ENCODE results near the gene SCML1.
"Not testable (repeated sequence)": the region's sequence is repeated elsewhere in the genome, so short reads cannot be mapped to it uniquely, and the experiment has no call there.

Gene SCML1

DNA sequence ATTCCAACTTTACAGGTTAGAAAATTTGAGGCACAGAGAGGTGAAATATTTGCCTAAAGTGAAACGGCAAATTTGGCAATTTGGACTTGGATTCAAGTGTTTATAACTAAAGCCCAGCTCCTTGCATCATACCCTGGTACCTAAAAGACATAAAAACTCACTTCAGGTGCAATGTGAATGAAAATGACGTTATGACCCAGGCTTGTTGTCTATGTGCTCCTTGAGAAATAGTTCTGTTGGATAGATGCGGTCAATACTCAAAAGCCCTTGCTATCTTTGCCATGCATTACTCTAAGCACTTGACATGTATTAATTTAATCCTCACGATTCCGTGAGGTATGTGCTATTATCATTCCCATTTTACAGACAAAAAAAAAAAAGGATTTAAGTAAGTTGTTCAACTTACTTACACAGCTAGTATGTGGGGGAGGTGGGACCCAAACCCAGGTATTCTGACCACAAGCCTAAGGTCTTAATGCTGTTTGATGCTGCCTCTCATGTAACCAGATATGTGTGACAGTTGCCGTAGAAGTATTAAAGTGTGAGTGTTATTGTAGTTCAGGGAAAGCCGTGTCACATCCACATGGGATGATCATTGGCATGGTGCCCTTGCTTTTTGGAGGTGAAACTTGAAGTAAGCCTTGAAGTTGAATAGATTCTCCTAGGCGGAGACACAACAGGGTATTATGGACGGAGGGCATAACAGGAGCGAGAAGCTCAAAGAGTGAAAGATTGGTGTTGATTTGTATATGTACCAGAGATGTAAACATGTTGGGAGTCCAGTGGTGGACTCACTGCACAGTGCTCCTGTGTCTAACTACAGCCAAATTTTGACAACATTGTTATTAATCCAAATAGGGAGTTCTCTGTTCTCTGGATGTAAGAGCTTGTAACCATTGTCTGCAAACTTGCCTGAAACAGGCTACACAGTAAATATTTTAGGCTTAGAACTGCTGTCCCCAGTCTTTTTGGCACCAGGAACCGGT, 3.1 kb downstream of the SCML1 start:
- no peak for DNase-seq

DNA sequence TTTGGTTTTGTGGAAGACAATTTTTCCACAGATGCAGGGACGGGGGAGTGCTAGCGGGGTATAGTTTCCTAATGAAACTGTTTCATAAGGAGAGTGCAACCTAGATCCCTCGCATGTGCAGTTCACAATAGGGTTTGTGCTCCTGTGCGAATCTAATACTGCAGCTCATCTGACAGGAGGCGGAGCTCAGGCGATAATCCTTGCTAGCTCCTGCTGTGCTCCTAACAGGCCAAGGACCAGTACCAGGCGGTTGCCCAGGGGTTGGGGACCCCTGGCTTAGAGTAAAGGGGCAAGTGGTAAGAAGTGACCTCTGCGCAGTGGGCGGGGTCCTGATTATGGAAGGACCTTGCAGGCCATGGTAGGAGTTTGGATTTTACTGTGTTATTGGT, 3.8 kb downstream of the SCML1 start:
- DNase-seq = no peak

DNA sequence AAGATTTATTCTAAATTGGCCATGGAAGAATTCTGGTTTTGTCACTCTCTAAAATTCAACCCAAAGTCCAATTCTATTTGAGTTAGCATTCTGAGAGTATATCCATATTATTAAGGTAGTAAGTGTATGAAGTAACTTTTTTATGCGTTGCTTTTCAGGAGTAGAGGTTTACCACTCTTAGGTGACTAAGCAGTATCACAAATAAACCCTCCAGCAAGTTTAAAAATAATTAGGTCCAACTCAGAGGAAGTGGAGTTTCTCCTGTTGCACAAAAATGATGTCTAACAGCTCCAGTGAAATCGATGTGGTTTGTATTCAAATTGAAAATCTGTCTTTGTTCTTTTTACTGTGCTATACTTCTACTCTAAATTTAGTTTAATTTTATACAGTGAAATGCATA, 6.6 kb downstream of the SCML1 start:
- DNase-seq = no peak

DNA sequence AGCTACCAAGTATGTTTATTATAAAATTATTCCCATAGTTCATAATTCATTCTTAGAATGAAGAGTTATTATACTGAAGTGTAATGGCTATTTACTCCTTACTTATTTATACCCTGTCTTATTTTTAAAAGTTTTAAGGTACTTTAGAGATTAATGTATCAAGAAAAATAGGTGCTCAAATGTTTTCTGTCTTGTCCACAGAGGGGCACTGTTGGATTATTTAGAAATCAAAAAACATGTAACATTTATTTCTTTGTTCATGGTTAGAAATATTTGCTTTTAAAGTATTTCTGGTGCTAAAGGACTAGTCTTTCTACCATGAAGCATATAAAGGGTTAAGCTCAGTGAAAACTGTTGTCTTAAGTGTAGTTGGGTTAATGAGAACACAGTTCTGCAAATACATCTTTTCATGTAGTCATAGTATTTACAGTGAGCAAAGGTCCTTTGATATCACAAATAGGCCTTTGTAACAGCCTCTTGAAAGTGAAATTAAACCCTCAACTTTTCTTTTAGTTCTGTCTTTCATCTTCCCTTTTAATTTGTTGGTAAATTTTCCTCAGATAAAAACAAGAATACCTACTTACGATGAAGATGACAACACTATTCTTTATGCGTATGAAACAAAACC, 7.7 kb downstream of the SCML1 start:
- no peak for DNase-seq

DNA sequence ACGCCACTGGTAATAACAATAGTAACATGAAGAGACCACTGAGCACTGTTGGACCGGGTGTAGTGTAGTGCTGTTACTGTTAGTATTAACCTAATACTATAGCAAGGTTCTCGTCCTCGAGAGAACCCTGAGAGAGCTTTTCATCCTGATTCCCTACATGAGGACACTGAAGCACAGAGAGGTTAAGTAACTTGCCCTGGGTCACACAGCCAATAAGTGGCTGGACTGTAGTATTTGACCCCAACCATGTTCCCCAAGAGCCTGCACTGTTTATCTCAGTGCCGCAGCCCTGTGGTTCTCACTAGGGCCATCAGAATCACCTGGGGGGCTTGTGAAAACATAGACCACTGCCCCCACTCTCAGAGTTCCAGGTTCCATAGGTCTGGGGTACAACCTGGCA, 10.4 kb downstream of the SCML1 start:
- no peak for DNase-seq

DNA sequence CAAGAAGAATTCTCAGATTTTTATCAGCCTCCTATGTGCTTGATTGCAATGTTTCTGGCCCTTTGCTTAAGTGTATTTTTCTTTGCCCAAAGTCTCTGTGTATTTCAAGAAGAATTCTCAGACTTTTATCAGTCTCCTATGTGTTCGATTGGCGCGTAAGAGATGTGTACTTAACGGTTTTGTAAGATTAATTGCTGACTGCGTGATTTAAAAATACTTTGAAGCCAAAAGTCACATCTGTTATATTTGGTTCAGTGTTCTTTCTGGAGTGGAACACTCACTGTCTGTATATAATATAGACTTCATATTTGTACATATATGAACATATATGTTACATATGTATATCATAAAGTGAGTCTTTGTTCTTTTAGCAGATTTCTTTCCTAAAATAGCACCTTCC, 11.4 kb downstream of the SCML1 start:
- DNase-seq = no peak

DNA sequence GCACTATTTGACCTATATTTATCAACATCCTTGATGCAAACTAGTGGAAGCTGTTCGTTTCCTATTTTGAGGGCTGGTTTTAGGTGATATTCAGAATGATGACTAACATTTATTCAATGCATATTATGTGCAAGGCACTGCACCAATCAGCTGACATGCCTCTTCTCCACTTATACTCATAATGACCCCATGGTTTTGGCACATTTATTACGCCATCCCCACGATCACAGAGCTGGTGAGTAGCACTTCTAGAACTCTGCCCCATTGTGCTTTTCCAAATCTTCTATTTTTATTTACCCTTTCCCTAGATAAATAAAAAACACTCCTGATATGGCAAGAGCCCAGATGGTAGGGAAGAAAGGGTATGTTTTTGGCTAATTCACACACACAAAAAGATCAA, 13.1 kb downstream of the SCML1 start:
- DNase-seq = no peak

DNA sequence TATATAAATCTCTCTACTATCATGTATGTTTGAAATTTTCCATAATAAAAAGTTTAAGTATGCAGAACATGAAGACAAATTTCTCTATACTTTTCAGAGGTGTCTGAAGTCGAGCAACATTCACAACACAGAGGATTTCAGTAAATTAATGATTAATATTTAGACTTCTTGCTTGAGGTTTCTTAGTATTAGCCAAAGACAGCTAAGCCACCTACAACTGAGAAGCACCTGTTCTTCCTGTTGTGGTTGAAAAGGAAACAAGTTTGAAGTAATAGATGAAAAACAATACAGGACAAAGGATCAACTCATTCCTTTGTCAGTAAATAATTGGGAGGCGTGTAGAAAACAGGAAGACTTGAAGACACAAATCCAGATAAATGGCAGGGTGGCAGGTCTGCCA, 21.1 kb downstream of the SCML1 start:
- no peak for DNase-seq

DNA sequence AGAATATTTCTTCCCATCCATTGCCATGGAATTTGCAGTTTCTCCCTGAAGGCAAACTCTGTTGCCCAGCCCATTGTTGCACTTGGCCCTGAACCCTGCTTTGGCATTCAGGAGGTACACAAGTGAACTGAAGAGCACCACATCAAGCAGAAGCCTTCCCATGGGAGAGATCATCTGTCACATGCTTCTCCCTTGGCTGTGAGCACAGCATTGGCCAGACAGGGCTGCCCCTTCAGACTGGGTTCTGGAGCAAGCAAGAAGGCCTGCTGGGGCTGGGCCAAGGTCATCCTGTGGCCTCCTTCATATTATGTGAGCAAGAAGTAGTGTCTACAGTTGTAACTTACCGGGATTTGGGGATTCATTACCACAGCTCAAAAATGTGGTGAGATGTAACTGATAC, 22.7 kb downstream of the SCML1 start:
- DNase-seq = no peak

DNA sequence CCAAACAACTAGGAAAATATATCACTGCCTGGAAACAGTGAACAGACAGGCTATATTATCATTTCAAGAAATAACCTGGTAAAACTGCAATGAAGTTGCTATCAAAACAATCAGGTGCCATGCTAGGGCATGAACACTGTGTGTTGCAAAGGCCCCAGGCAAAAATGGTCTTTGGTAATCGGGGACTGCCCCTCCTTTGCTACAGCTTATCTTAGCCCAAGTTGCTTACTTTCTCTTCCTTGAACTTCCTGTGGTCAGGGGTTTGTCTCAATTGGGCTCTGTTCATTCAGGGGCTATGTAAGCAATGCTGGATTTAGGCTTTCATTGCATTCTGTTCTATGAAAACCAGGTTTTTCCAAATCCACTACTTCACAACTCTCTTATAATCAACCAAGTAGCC, 30.4 kb downstream of the SCML1 start:
- DNase-seq = no peak

DNA sequence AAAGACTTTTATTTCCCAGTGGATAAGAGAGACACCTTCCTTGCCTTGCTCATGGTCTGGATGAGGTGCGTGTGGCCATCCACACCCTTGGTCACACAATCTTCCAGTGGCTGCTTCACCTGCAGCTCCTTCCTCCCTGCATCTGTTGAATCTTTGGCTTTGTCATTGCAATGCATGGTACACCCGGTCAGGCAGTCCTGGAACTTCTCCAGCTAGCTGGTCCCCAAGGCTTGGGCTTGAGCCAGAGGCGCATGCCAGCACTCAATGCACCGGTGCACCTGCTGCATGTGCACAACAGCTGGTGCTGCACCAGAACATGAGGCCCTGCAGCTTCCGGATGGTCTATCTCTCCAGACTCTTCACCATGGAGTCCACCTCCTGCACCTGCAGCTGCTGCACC, 31.7 kb downstream of the SCML1 start:
- DNase-seq = no peak

DNA sequence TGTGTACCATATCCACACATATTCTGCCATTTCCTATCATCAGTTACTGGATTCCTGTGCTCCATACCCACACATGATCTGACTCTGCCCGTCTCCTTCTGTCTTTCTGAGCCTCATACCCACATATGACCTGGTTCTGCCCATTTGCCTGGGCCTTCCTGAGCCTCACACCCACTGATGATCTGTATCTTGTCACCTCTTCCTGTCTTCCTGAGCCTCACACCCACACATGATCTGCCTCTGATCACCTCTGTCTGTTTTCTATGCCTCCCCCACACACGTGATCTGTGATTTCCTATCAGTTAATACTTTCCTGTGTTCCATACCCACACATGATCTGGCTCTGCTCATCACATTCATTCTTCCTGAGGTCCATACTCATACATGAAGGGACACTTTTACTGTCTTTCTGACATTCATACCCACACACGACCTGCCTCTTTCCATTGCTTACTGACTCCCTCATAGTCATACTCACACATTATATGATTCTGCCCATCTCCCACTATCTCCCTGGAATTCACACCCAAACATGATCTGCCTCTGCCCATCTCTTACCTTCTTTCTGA, 32.5 kb downstream of the SCML1 start:
- DNase-seq = no peak

DNA sequence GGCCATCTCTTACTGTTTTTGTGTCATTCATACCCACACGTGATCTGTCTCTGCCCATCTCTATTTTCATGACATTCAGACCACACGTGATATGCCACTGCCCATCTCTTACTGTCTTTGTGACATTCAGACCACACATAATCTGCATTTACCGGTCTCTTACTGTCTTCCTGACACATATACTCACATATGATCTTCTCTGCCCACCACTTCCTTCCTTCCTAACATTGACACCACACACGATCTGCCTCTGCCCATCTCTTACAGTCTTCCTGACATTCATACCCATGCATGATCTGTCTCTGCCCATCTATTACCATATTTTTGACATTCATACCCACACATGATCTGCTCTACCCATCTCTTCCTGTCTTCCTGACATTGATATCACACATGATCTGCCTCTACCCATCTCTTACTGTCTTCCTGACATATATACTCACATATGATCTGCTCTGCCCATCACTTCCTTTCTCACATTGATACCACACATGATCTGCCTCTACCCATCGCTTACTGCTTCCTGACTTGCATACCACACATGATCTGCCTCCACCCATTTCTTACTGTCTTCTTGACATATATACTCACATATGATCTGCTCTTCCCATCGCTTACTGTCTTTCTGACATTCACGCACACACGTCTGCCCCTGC, 36.1 kb downstream of the SCML1 start:
- DNase-seq = no peak

DNA sequence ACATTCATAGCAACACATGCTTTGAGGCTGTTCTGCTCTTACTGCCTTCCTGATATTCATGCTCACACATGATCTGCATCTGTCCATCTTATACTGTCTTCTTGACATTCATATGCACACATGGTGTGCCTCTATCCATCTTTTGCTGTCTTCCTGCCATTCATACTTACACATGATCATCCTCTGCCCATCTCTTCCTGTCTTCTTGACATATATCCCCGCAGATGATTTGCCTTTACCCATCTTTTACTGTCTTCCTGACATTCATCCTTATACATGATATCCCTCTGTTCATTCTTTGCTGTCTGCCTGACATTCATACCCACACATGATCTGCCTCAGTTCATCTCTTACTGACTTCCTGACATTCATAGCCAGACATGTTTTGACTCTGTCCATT, 36.8 kb downstream of the SCML1 start:
- DNase-seq = no peak

DNA sequence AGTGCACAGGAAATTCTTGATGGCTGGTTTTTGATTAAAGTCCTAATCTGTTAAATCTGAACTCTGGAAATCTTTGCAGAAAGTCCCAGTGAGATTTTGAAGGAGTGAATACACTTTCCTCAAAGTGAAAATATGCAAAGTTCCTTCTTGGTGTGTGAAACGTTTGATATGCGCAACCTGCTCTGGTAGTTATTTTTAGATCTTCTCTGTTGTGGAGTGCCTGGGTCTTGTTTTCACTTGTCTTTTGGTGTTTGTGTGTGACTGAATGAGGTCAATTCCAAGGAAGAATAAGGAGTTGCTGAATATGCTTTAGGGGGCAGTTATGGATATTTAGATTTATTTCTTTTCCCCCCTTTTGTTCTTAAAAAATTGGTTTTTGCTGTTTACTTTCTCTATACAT, 41.7 kb downstream of the SCML1 start:
- no peak for DNase-seq

DNA sequence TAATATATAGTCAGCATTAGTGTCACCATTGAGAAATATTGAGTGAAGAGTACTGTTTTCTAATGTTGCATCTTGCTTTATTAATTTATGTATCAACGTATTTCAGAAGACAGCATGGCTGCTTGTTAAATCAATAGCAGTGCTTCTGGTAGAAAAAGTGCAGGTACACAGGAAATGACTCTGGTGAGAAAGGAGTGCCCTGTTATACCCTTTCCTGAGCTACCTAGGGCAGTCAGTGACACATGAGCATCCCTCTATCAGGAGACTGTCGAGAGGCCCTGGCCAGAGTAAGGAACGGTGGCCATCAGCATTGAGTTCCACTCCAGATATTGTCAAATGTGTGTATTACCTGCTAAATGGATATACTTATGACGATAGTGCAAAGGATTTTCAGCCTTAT, 42.1 kb downstream of the SCML1 start:
- no peak for DNase-seq

DNA sequence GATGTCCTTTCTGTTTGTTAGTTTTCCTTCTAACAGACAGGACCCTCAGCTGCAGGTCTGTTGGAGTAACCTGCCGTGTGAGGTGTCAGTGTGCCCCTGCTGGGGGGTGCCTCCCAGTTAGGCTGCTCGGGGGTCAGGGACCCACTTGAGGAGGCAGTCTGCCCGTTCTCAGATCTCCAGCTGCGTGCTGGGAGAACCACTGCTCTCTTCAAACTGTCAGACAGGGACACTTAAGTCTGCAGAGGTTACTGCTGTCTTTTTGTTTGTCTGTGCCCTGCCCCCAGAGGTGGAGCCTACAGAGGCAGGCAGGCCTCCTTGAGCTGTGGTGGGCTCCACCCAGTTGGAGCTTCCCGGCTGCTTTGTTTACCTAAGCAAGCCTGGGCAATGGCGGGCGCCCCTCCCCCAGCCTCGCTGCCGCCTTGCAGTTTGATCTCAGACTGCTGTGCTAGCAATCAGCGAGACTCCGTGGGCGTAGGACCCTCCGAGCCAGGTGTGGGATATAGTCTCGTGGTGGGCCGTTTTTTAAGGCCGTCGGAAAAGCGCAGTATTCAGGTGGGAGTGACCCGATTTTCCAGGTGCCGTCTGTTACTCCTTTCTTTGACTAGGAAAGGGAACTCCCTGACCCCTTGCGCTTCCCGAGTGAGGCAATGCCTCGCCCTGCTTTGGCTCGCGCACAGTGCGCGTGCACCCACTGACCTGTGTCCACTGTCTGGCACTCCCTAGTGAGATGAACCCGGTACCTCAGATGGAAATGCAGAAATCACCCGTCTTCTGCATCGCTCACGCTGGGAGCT, 49.5 kb downstream of the SCML1 start:
- DNase-seq = not testable (repeated sequence)

DNA sequence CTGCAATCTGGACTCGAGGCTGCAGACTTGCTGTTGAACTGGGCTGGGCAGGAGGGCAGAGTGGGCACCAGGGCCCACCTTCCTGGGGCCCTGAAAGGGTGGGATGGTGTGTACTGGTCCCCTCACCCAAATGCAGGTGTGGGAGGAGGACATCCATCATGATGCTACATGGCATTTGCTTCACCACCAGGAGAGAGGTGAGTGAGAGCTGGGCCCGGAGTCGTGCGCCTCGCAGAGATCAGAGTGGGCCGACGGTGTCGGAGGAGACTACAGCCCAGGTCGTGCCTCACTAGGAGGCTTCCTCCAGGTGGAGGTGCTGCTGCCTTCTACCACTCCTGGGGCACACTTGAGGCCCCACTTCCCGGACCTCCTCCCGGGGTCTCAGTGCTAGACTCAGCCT, 50.3 kb downstream of the SCML1 start:
- no peak for DNase-seq

DNA sequence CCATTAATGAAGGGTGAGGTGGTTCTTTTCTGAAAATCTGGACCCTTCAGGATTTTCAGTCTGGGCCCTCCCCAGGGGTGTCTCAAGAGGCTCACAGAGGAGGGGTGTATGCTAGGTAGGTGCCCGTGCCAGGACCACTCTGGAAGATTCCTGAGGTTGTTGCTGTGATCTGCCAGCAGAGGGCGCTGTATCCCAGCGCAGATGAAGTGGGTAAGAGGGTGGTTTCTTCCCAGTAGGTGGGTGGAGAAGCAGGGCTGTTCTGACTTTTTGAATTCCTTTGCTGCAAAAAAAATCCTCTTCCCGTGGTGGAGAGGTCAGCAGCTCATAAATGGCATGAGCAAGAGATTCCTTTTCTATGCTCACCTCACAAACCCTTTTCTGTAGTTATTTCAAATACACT, 51.1 kb downstream of the SCML1 start:
- peak; percentile 8 for DNase-seq

DNA sequence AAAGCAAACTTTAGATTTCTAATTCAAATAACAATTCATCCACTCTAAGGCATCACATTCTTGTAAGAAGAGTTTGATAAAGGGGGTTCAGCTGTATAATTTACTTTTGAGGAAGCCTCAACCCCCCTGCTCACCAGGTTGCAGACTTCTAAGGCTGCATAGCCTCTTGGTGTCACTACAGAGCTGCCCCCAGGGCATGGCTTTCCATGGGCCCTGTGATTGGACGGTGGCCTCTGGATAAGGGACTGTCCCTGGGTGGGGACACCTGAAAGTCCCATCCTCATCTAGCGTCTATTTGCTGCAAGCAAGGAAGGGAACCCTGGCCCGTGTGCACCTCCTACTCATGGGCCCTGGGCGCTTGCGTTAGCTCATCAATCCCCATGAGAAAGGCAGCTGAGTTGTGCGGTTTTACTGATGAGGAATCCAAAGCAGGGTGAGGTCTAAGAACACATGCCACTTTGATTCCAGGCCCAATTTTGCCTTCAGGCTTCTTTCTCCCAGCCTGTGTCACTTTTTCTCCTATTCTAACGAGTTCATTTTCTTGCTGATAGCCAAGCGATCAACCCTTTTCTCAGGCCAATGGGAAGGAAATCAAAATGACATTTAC, 51.8 kb downstream of the SCML1 start:
- DNase-seq = no peak

DNA sequence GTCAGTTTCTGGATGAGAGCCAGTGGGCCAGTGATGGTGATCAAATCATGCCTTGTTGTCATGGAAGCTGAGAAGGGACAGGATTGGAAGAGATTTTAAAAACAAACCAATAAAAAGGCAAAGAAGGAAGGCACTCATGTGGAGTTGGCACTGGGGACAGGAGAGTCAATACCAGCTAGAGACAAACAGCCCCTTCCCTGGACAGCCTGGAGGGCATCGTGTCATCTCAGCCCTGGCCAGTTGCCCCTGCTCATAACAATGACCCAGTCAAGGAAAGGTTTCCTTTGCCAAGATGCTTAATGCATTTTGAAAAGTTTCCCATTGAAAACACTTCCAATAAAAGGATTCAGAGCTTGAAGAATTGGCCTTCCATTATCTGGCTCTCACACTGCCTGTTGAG, 55.5 kb downstream of the SCML1 start:
- DNase-seq = no peak

DNA sequence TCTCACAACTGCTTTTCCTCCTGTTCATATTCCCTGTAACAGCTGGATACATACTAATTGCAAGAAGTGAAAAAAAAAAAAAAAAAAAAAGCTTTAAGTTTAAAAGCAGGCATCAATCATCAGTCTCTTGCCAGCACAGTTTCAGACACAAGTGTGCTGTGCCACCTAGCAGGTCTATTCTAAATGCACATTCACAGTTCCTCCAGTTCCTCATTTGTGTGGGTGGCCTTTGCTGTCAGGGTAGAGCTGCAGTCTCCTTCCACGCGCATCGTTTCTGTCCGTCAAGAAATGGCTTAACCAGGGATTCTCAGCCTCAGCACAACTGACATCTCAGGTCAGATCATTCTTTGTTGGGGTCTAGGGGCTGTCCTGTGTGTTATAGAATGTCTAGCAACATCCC, 61.6 kb downstream of the SCML1 start:
- no peak for DNase-seq

Data from COR-L47 (cell line).